OCI-LY7 (cell line): ENCODE measurements around the gene EHD4.

Experiments
- CTCF ChIP-seq: fragments of 200-600 bp; sonication (generic); conservative IDR thresholded peaks from 2 replicates; pipeline ENCODE4 v1.5.1; 2014; ENCODE audit warnings: mild to moderate bottlenecking, antibody characterized with exemption, low read length, moderate library complexity, mixed read lengths
- EZH2phosphoT487 ChIP-seq: fragments of 200-600 bp; sonication (generic); IDR thresholded peaks from 2 replicates; pipeline ENCODE4 v1.6.1; 2018; ENCODE audit warnings: low read depth, borderline replicate concordance, mild to moderate bottlenecking, mixed run types, antibody characterized with exemption, low read length, moderate library complexity, mixed read lengths

GRCh38 chr15:41872166-41872747, 100.1 kb downstream of the EHD4 start:
- no peak for TF ChIP-seq CTCF
- no peak for TF ChIP-seq EZH2phosphoT487
